GM23338 (cell line): ENCODE measurements around the gene FAF1. TPM values are rescaled to one million over a fixed set of nuclear protein-coding genes. Genes with fewer than 3 reads are reported as not detected.

Experiments used
- ATAC-seq: fragments of 200-7000 bp; cut with Tn5 transposase; 3 replicates; pipeline ENCODE4 v1.9.1; 2020
- DNase-seq: peaks from one replicate; pipeline ENCODE4 v3.0.0-alpha.2; 2015; ENCODE audit warnings: low spot score
- H2AFZ ChIP-seq: fragments of 200-600 bp; sonication (generic); 2 replicates; pipeline ENCODE4 v1.8.0; 2016; ENCODE audit warnings: antibody characterized with exemption, mild to moderate bottlenecking, moderate library complexity
- H3F3A ChIP-seq: fragments of 200-600 bp; sonication (generic); replicated peaks from 2 replicates; pipeline ENCODE4 v1.8.0; 2017; ENCODE audit warnings: antibody characterized with exemption, mixed run types, low read depth
- H3K27ac ChIP-seq: fragments of 200-600 bp; sonication (generic); 2 replicates; pipeline ENCODE4 v1.6.1; 2016; ENCODE audit warnings: low read depth
- H3K27me3 ChIP-seq: fragments of 200-600 bp; sonication (generic); 2 replicates; pipeline ENCODE4 v1.8.0; 2016; ENCODE audit warnings: mild to moderate bottlenecking, mixed run types, moderate library complexity; ENCODE audit not compliant: insufficient read depth
- H3K36me3 ChIP-seq: fragments of 200-600 bp; sonication (generic); 2 replicates; pipeline ENCODE4 v1.8.0; 2016; ENCODE audit warnings: mild to moderate bottlenecking; ENCODE audit not compliant: insufficient read depth
- H3K4me1 ChIP-seq: fragments of 200-600 bp; sonication (generic); 2 replicates; pipeline ENCODE4 v1.8.0; 2016; ENCODE audit warnings: mild to moderate bottlenecking, moderate library complexity; ENCODE audit not compliant: insufficient read depth
- H3K4me2 ChIP-seq: fragments of 200-600 bp; sonication (generic); 2 replicates; pipeline ENCODE4 v1.7.1; 2017; ENCODE audit warnings: mixed run types
- H3K4me3 ChIP-seq: fragments of 200-600 bp; sonication (generic); 2 replicates; pipeline ENCODE4 v1.6.1; 2016; ENCODE audit warnings: mixed run types
- H3K79me2 ChIP-seq: fragments of 200-600 bp; sonication (generic); replicated peaks from 2 replicates; pipeline ENCODE4 v1.8.0; 2017; ENCODE audit warnings: mild to moderate bottlenecking; ENCODE audit not compliant: insufficient read depth
- H3K9me2 ChIP-seq: fragments of 200-600 bp; sonication (generic); 2 replicates; pipeline ENCODE4 v1.8.0; 2017; ENCODE audit not compliant: insufficient read depth
- H4K20me1 ChIP-seq: fragments of 200-600 bp; sonication (generic); replicated peaks from 2 replicates; pipeline ENCODE4 v1.8.0; 2017; ENCODE audit warnings: mild to moderate bottlenecking; ENCODE audit not compliant: insufficient read depth
- H3K27ac Mint-ChIP-seq: 2 replicates; pipeline ENCODE4 v1.8.0; 2020; ENCODE audit warnings: inconsistent platforms, mild to moderate bottlenecking, moderate library complexity, mixed read lengths
- H3K27me3 Mint-ChIP-seq: 3 replicates; pipeline ENCODE4 v1.8.0; 2022; ENCODE audit warnings: low read depth, mild to moderate bottlenecking, moderate library complexity, mixed read lengths, inconsistent platforms; ENCODE audit not compliant: insufficient read depth, poor library complexity
- H3K36me3 Mint-ChIP-seq: 3 replicates; pipeline ENCODE4 v1.8.0; 2021; ENCODE audit warnings: low read depth, mild to moderate bottlenecking, inconsistent platforms, moderate library complexity, mixed read lengths
- H3K4me1 Mint-ChIP-seq: 3 replicates; pipeline ENCODE4 v1.8.0; 2020; ENCODE audit warnings: mild to moderate bottlenecking, inconsistent platforms, mixed read lengths
- H3K4me3 Mint-ChIP-seq: 3 replicates; pipeline ENCODE4 v1.8.0; 2021; ENCODE audit warnings: moderate library complexity, mild to moderate bottlenecking, inconsistent platforms, mixed read lengths
- H3K9me3 Mint-ChIP-seq: 3 replicates; pipeline ENCODE4 v1.8.0; 2020; ENCODE audit warnings: moderate library complexity, mild to moderate bottlenecking, inconsistent platforms, mixed read lengths
- EZH2 ChIP-seq: fragments of 200-600 bp; sonication (generic); IDR thresholded peaks from one replicate; pipeline ENCODE4 v1.8.0; 2017; ENCODE audit warnings: antibody characterized with exemption, mild to moderate bottlenecking, low read depth; ENCODE audit not compliant: unreplicated experiment
- EZH2phosphoT487 ChIP-seq: fragments of 200-600 bp; sonication (generic); IDR thresholded peaks from one replicate; pipeline ENCODE4 v1.8.1; 2018; ENCODE audit warnings: antibody characterized with exemption; ENCODE audit not compliant: unreplicated experiment
- NANOG ChIP-seq: IDR thresholded peaks from 2 replicates; pipeline ENCODE4 v1.6.1; 2016; ENCODE audit warnings: antibody characterized with exemption, borderline replicate concordance
- STAT1 ChIP-seq: IDR thresholded peaks from one replicate; pipeline ENCODE4 v1.6.1; 2016; ENCODE audit warnings: antibody characterized with exemption; ENCODE audit not compliant: unreplicated experiment
- ZNF114 ChIP-seq: fragments of 250-450 bp; sonication (Bioruptor Pico); IDR thresholded peaks from 2 replicates; pipeline ENCODE4 v1.5.0; 2020; ENCODE audit warnings: mild to moderate bottlenecking, moderate library complexity
- polyA plus RNA-seq: library from polyadenylated mRNA; unstranded; fragments of >200 nt; fragmentation: Nextera tagmentation; extraction: Ambion mirVana; gene quantifications from 2 replicates; pipeline ENCODE4 v1.2.1, GENCODE V29; 2016
- total RNA-seq: library from RNA; depleted of rRNA; stranded (reverse); fragments of >200 nt; shearing (Covaris generic); gene quantifications from 2 replicates; pipeline ENCODE4 v1.2.3, GENCODE V29; 2014
- TF ChIP-seq, protein P1 (sequence below), 2 experiments: fragments of 200-600 bp in 1 of 2; sonication (generic) in 1 of 2; conservative IDR thresholded peaks; 2 replicates each; pipeline versions ENCODE4 v1.5.1 to v1.6.1; 2016 to 2017; ENCODE audit warnings: antibody characterized with exemption in 2 of 2, low read depth in 2 of 2, mild to moderate bottlenecking in 2 of 2, moderate library complexity in 1 of 2
- TF ChIP-seq, protein P2 (sequence below): IDR thresholded peaks from one replicate; pipeline ENCODE4 v1.6.1; 2018; ENCODE audit warnings: antibody characterized with exemption; ENCODE audit not compliant: unreplicated experiment

FAF1 gene
- total and polyA plus RNA-seq, 2 experiments from 2014 or later, result 24.1 to 53.2 TPM

DNA sequence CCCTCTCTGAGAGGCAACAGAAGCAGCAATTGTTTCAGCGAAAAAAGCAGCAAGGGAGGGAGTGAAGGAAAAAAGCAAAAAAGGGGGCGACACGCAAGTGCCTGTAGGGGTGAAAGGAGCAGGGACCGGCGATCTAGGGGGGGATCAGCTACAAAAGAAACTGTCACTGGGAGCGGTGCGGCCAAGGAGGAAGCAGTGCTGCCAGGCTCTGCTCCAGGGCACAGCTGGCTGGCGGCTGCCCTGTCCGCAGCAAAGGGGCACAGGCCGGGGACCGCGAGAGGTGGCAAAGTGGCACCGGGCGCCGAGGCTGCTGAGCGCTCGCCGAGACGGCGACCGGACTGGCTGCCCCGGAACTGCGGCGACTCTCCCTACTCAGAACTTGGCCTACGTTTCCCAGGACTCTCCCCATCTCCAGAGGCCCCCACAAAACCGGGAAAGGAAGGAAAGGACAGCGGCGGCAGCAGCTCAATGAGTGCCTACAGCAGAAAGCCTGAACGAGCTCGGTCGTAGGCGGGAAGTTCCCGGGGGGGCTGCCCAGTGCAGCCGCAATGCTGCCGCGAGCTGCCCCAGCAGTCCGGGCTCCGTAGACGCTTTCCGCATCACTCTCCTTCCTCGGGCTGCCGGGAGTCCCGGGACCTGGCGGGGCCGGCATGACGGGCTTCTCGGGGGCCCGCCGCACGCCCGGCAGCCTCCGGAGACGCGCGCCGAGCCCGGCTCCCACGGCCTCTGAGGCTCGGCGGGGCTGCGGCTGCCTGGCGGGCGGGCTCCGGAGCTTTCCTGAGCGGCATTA, 8.9 kb upstream of the FAF1 start:
- Mint-ChIP-seq H3K4me1 (peaks cover 18% of the 10 kb centered on the region), H3K9me3 (no peaks in the 10 kb centered on the region), H3K27ac (no peak overlapping the region), H3K4me3 (peak overlapping the region; percentile 80), H3K27me3 (peaks cover 78% of the 10 kb centered on the region), H3K36me3 (no peaks in the 10 kb centered on the region)
- peaks cover 28% of the 10 kb centered on the region for H4K20me1 ChIP-seq
- no peaks in the 10 kb centered on the region for H3K36me3 ChIP-seq
- H3F3A ChIP-seq, result peaks cover 31% of the 10 kb centered on the region
- peak overlapping the region; percentile 99 for H2AFZ ChIP-seq
- DNase-seq, result peak; percentile 50
- peak overlapping the region; percentile 99 for H3K4me2 ChIP-seq
- H3K79me2 ChIP-seq, result no peaks in the 10 kb centered on the region
- H3K4me1 ChIP-seq, result peaks cover 15% of the 10 kb centered on the region; the same call in 1 of the 2 replicates
- H3K4me3 ChIP-seq, result peak overlapping the region; percentile 80
- peaks cover 99% of the 10 kb centered on the region for H3K27me3 ChIP-seq
- H3K27ac ChIP-seq, result no peak overlapping the region
- no peak for TF ChIP-seq EZH2phosphoT487
- TF ChIP-seq ZNF114 (CRISPR knock-in tag), result no peak
- TF ChIP-seq STAT1, result no peak
- TF ChIP-seq EZH2, result peak; percentile 82
- TF ChIP-seq, protein P1, sequence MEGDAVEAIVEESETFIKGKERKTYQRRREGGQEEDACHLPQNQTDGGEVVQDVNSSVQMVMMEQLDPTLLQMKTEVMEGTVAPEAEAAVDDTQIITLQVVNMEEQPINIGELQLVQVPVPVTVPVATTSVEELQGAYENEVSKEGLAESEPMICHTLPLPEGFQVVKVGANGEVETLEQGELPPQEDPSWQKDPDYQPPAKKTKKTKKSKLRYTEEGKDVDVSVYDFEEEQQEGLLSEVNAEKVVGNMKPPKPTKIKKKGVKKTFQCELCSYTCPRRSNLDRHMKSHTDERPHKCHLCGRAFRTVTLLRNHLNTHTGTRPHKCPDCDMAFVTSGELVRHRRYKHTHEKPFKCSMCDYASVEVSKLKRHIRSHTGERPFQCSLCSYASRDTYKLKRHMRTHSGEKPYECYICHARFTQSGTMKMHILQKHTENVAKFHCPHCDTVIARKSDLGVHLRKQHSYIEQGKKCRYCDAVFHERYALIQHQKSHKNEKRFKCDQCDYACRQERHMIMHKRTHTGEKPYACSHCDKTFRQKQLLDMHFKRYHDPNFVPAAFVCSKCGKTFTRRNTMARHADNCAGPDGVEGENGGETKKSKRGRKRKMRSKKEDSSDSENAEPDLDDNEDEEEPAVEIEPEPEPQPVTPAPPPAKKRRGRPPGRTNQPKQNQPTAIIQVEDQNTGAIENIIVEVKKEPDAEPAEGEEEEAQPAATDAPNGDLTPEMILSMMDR (conservative IDR thresholded peaks at IDR 0.05; ENCODE audit: low read depth in 2 of 2), result no peak
- no peak for TF ChIP-seq NANOG
- TF ChIP-seq, protein P2, sequence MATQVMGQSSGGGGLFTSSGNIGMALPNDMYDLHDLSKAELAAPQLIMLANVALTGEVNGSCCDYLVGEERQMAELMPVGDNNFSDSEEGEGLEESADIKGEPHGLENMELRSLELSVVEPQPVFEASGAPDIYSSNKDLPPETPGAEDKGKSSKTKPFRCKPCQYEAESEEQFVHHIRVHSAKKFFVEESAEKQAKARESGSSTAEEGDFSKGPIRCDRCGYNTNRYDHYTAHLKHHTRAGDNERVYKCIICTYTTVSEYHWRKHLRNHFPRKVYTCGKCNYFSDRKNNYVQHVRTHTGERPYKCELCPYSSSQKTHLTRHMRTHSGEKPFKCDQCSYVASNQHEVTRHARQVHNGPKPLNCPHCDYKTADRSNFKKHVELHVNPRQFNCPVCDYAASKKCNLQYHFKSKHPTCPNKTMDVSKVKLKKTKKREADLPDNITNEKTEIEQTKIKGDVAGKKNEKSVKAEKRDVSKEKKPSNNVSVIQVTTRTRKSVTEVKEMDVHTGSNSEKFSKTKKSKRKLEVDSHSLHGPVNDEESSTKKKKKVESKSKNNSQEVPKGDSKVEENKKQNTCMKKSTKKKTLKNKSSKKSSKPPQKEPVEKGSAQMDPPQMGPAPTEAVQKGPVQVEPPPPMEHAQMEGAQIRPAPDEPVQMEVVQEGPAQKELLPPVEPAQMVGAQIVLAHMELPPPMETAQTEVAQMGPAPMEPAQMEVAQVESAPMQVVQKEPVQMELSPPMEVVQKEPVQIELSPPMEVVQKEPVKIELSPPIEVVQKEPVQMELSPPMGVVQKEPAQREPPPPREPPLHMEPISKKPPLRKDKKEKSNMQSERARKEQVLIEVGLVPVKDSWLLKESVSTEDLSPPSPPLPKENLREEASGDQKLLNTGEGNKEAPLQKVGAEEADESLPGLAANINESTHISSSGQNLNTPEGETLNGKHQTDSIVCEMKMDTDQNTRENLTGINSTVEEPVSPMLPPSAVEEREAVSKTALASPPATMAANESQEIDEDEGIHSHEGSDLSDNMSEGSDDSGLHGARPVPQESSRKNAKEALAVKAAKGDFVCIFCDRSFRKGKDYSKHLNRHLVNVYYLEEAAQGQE, result no peak
- H3K9me2 ChIP-seq, result no peaks in the 10 kb centered on the region
- ATAC-seq, result peak; percentile 28

DNA sequence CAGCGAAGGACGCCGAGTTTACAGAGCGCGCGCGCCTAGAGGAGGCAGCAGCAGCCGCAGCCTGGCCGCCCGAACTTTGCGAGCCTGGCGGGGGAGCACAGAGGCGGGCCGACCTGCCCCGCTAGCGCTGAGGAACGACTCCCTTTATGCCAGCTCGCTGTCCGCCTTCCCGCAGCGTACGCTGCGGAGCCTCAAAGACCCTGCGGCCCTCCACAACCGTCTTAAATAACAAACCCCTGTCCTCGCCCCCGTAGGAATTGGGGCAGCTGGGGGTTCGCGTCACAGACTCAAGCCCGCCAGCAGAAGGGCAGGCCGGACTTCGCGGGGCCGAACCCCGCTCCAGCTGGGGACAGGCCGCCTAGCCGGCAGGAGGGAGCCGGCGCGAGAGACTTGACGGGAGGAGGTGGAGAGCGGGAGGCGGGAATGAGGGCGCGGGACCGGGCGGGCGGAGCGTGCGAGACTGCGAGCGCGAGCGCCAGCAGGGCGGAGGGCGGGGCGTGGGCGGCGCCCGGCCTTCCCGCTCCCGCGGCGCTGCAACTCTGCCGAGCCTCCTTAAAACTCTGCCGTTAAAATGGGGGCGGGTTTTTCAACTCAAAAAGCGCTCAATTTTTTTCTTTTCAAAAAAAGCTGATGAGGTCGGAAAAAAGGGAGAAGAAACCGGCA, 8.2 kb upstream of the FAF1 start:
- peaks cover 10% of the 10 kb centered on the region; the same call in 1 of the 2 replicates for H3K4me1 ChIP-seq
- no peak overlapping the region for H3K27ac Mint-ChIP-seq
- peaks cover 17% of the 10 kb centered on the region for H3K4me1 Mint-ChIP-seq

More for the DNA sequence above, 8.2 kb upstream of the FAF1 start:
- Histone ChIP-seq H3F3A (peaks cover 24% of the 10 kb centered on the region), H3K36me3 (no peaks in the 10 kb centered on the region), H3K27me3 (peaks cover 94% of the 10 kb centered on the region), H3K79me2 (no peaks in the 10 kb centered on the region), H3K9me2 (no peaks in the 10 kb centered on the region), H4K20me1 (peaks cover 22% of the 10 kb centered on the region), H3K27ac (no peak overlapping the region), H2AFZ (peak overlapping the region; percentile 99), H3K4me3 (peak overlapping the region; percentile 80), H3K4me2 (peak overlapping the region; percentile 99)
- peaks cover 70% of the 10 kb centered on the region for H3K27me3 Mint-ChIP-seq
- H3K36me3 Mint-ChIP-seq, result no peaks in the 10 kb centered on the region
- TF ChIP-seq EZH2 (no peak), EZH2phosphoT487 (no peak)
- TF ChIP-seq, protein P2, result peak; percentile 5
- TF ChIP-seq, protein P1 (conservative IDR thresholded peaks at IDR 0.05; ENCODE audit: low read depth in 2 of 2), result peak in 1 of 2 experiments; percentile 50
- peak; percentile 89 for ATAC-seq
- peak; percentile 92 for DNase-seq
- H3K4me3 Mint-ChIP-seq, result peak overlapping the region; percentile 80
- H3K9me3 Mint-ChIP-seq, result no peaks in the 10 kb centered on the region
